ENCODE results near the gene CCSER1. TPM values are rescaled to one million over a fixed set of nuclear protein-coding genes. Genes with fewer than 3 reads are reported as not detected.

Gene CCSER1
- total RNA-seq, result 10 to 100 TPM; 11.8 to 12.5 TPM

DNA sequence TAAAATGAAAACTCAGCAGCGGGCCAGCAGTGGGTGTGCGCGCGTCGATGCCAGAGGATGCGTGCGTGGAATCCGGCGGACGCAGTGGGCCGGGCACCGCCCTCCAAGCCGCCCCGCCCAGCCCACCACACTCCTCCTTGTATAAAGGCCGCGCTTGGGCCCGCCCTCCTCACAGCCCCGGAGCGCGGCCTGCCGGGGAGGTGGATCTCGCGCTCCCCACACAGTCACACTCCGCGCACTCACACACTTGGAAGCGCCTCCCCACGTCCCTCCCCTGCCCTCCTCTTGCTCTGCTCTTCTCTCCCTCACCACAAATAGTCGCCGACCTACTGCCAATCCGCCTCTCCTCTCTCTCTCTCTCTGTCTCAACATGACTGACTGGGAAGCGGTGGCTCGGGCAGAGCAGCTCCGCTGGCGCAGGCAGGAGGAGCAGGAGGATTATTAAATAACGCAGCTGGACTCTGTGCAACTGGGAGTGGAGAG, at the start of gene CCSER1:
CCSER1 (plus strand) TSS at position 172 of the 483 bp plus-strand sequence.
- peak; percentile 80 for DNase-seq (ENCODE audit: low spot score)
- H3K4me1 ChIP-seq, result peaks cover 0 to 21% of the 10 kb centered on the region in 2 donors
- H3K9me3 ChIP-seq, result no peaks in the 10 kb centered on the region
- no peaks in the 10 kb centered on the region for H3K36me3 ChIP-seq
- H3K4me3 ChIP-seq, result peak within 1 kb of the TSS; percentile 61 to 72
- TF ChIP-seq, protein P1, sequence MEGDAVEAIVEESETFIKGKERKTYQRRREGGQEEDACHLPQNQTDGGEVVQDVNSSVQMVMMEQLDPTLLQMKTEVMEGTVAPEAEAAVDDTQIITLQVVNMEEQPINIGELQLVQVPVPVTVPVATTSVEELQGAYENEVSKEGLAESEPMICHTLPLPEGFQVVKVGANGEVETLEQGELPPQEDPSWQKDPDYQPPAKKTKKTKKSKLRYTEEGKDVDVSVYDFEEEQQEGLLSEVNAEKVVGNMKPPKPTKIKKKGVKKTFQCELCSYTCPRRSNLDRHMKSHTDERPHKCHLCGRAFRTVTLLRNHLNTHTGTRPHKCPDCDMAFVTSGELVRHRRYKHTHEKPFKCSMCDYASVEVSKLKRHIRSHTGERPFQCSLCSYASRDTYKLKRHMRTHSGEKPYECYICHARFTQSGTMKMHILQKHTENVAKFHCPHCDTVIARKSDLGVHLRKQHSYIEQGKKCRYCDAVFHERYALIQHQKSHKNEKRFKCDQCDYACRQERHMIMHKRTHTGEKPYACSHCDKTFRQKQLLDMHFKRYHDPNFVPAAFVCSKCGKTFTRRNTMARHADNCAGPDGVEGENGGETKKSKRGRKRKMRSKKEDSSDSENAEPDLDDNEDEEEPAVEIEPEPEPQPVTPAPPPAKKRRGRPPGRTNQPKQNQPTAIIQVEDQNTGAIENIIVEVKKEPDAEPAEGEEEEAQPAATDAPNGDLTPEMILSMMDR (IDR thresholded peaks at IDR 0.05), result no peak
- peak within 1 kb of the TSS; percentile 88 to 93 for H3K27ac ChIP-seq
- no peaks in the 10 kb centered on the region for H3K27me3 ChIP-seq

DNA sequence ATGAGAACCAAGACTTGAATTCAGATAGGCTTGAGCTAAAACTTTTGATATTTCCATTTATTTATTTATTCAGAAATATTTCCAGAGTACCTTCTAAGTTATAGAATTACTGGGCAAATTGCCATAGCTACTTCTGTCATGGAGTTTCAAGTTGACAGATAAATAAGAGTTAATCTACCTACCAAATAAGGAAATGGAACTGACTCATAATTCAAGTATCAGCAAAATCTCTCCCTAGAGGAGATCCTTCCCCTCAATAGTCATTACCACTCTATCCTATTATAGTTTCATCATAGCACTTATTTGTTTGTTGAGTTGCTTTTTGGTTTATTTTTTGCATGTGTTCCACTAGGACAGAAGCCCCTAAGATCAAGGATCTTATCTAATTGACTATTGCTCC, 48.8 kb upstream of the CCSER1 start:
- Histone ChIP-seq H3K9me3 (no peaks in the 10 kb centered on the region), H3K4me3 (no peak overlapping the region), H3K4me1 (no peaks in the 10 kb centered on the region), H3K27ac (no peak overlapping the region), H3K27me3 (no peaks in the 10 kb centered on the region), H3K36me3 (no peaks in the 10 kb centered on the region)
- DNase-seq (ENCODE audit: low spot score), result no peak
- TF ChIP-seq, protein P1 (IDR thresholded peaks at IDR 0.05), result no peak

DNA sequence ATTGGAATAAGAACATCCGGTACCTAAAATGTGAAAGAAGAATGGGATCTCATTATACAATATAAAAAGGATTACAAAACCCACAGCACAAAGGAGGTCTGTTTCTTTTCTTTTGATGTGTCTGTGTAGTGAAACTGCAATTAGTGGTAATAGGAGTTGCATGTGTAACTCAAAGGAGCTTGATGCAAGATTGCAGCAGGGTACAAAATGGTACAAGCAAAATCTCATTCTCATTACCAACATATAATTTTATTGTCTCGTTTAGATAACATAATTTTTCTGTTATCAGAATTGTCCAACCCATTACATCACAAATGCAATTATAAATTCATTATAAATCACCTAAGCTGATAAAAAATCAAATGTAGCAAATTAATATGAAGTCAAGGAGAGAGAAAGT, 47.1 kb upstream of the CCSER1 start:
- no peaks in the 10 kb centered on the region for H3K36me3 ChIP-seq
- H3K27me3 ChIP-seq, result no peaks in the 10 kb centered on the region
- H3K4me1 ChIP-seq, result no peaks in the 10 kb centered on the region
- no peak overlapping the region for H3K27ac ChIP-seq
- TF ChIP-seq, protein P1 (IDR thresholded peaks at IDR 0.05), result no peak
- H3K4me3 ChIP-seq, result no peak overlapping the region
- DNase-seq (ENCODE audit: low spot score), result no peak
- H3K9me3 ChIP-seq, result no peaks in the 10 kb centered on the region

DNA sequence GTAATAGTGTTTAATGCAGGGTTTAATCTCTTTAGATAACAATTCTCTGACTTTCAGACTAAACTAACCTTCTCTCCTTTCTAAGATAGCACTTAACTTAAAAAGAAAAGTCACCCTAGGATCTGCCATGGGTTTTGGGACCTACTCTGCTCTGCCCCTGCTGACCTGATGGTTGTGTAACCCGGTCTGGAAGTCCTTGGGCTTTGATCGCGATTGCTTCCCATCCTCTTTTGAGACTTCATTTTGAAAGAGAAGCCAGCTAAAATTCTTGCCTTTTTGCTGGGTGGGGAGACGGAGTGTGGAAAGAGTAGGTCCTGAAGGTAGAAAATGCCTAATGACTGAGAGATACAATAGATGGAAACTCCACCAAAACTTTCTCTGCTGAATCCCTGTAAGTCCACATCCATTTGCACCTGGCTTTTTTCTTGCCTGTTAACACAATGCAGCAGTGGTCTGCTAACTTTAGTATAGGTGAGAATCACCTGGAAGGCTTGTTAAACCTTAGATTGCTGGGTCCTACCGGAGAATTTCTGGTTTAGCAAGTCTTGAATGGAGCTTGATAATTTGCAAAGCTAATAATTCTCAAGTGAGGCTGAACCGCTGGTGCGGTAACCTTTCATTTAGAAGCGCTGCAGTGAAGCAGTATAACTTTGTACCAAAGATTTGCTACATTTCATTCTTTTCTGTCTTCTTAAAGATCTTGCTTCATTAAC, 45.6 kb upstream of the CCSER1 start:
- Histone ChIP-seq H3K27me3 (no peaks in the 10 kb centered on the region), H3K4me1 (no peaks in the 10 kb centered on the region)
- no peak for DNase-seq (ENCODE audit: low spot score)

DNA sequence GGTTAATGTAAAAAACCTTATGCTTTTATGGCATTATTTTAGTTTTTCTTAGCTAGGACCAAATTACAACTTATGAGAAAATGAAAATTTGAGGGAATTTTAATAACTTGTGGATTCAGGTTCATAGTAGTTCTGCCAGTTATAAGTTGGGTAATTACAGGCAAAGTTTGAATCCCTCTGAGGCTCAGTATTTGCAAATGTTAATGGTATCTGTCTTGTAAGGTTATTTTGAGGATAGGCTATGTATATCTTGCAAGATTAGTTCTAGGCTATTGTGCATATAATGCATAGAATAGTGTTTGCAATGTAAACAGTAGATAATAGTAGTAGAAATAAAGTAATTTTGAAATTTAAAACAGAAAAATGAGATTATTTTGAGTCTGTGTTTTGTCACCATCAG, 44.7 kb upstream of the CCSER1 start:
- Histone ChIP-seq H3K4me3 (no peak overlapping the region), H3K4me1 (no peaks in the 10 kb centered on the region), H3K27me3 (no peaks in the 10 kb centered on the region), H3K36me3 (no peaks in the 10 kb centered on the region), H3K9me3 (no peaks in the 10 kb centered on the region), H3K27ac (no peak overlapping the region)
- no peak for DNase-seq (ENCODE audit: low spot score)
- TF ChIP-seq, protein P1 (IDR thresholded peaks at IDR 0.05), result no peak

More for the DNA sequence above, 45.6 kb upstream of the CCSER1 start:
- H3K27ac ChIP-seq, result no peak overlapping the region
- TF ChIP-seq, protein P1 (IDR thresholded peaks at IDR 0.05), result no peak
- no peak overlapping the region for H3K4me3 ChIP-seq
- H3K36me3 ChIP-seq, result no peaks in the 10 kb centered on the region
- no peaks in the 10 kb centered on the region for H3K9me3 ChIP-seq
